ENCODE measurements around the gene SH3GL3.

DNA sequence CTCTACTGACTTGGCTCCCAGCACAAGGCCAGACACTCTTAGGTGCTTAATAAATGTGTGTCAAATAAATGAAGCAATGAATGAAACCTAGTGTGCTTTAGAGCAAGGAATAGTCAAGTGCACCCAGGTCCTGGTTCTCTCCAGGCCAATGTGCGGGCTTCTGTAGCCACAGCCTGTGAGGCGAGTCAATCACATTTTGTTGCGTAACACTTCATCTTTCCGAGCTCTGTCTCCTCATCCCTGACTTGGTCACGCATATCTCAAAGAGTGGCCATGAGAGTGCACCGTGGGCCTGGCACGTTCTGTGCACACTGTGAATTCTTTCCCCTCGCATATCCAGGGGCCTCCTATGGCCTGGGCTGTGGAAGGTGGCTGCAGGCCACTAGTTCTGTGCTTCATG is 11.4 kb upstream of the SH3GL3 start:
- TF ChIP-seq EP300 (IDR thresholded peaks at IDR 0.05) (no peak), POLR2A (IDR thresholded peaks at IDR 0.05) (no peak)
- TF ChIP-seq, protein P1, sequence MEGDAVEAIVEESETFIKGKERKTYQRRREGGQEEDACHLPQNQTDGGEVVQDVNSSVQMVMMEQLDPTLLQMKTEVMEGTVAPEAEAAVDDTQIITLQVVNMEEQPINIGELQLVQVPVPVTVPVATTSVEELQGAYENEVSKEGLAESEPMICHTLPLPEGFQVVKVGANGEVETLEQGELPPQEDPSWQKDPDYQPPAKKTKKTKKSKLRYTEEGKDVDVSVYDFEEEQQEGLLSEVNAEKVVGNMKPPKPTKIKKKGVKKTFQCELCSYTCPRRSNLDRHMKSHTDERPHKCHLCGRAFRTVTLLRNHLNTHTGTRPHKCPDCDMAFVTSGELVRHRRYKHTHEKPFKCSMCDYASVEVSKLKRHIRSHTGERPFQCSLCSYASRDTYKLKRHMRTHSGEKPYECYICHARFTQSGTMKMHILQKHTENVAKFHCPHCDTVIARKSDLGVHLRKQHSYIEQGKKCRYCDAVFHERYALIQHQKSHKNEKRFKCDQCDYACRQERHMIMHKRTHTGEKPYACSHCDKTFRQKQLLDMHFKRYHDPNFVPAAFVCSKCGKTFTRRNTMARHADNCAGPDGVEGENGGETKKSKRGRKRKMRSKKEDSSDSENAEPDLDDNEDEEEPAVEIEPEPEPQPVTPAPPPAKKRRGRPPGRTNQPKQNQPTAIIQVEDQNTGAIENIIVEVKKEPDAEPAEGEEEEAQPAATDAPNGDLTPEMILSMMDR (IDR thresholded peaks at IDR 0.05), result no peak
